NCI-H1930 (cell line): ENCODE data around the gene PMEPA1.
A peak's percentile ranks its signal among the peaks of the same experiment; 100 is the strongest.

ENCODE experiments used
- DNase-seq, 2 experiments: peaks; one replicate each; lab custom pipeline; 2025; lab: John Stamatoyannopoulos, UW

Gene PMEPA1

GRCh38 chr20:57622579-57623381 lies 87.0 kb downstream of the PMEPA1 start:
- peak; percentile 40 to 47 for DNase-seq

GRCh38 chr20:57622201-57622570 lies 87.6 kb downstream of the PMEPA1 start:
- DNase-seq = no peak

- no peak for DNase-seq
Observed at GRCh38 chr20:57621421-57622200, 88.2 kb downstream of the PMEPA1 start.

GRCh38 chr20:57620999-57621398 lies 88.8 kb downstream of the PMEPA1 start:
- no peak for DNase-seq

GRCh38 chr20:57620274-57620990 lies 89.4 kb downstream of the PMEPA1 start, which contains the start of gene ZBP1:
ZBP1 (minus strand) TSS chr20:57620426; CDS start chr20:57620295, 131 bp downstream.
- DNase-seq = no peak

- no peak for DNase-seq
Observed at GRCh38 chr20:57619051-57619831, 90.6 kb downstream of the PMEPA1 start.

GRCh38 chr20:57618764-57619050 lies 91.1 kb downstream of the PMEPA1 start:
- no peak for DNase-seq

- no peak for DNase-seq
Observed at GRCh38 chr20:57618091-57618763, 91.6 kb downstream of the PMEPA1 start.

GRCh38 chr20:57617079-57617795 lies 92.6 kb downstream of the PMEPA1 start:
- no peak for DNase-seq

GRCh38 chr20:57616143-57616951 lies 93.5 kb downstream of the PMEPA1 start:
- DNase-seq = no peak

GRCh38 chr20:57615445-57615811 lies 94.4 kb downstream of the PMEPA1 start:
- DNase-seq = no peak

GRCh38 chr20:57614490-57615444 lies 95.0 kb downstream of the PMEPA1 start:
- no peak for DNase-seq

- no peak for DNase-seq
Observed at GRCh38 chr20:57613481-57613921, 96.3 kb downstream of the PMEPA1 start.

GRCh38 chr20:57612916-57613315 lies 96.9 kb downstream of the PMEPA1 start:
- no peak for DNase-seq

- no peak for DNase-seq
Observed at GRCh38 chr20:57612436-57612835, 97.4 kb downstream of the PMEPA1 start.

- DNase-seq = no peak
Observed at GRCh38 chr20:57611586-57612311, 98.1 kb downstream of the PMEPA1 start.

GRCh38 chr20:57610261-57610952 lies 99.4 kb downstream of the PMEPA1 start:
- DNase-seq = no peak

- DNase-seq = no peak
Observed at GRCh38 chr20:57609842-57610167, 100.0 kb downstream of the PMEPA1 start.
